K562 (cell line): Measurements from ENCODE around the gene PSMA2. TPM values are rescaled to one million over a fixed set of nuclear protein-coding genes. Genes with fewer than 3 reads are reported as not detected.
A peak's percentile ranks its signal among the peaks of the same experiment; 100 is the strongest.

Experiments
- CHD7 ChIP-seq: fragments of 200-600 bp; sonication (generic); IDR thresholded peaks from one replicate; pipeline ENCODE4 v1.6.1; 2012; ENCODE audit warnings: mild to moderate bottlenecking, low read depth, low read length, inconsistent platforms
- DNMT1 ChIP-seq: fragments of 450-650 bp; IDR thresholded peaks from 2 replicates; pipeline ENCODE4 v1.6.1; 2016; ENCODE audit warnings: antibody characterized with exemption, mild to moderate bottlenecking
- E2F3 ChIP-seq: fragments of 250-450 bp; sonication (Bioruptor Pico); IDR thresholded peaks from 2 replicates; pipeline ENCODE4 v1.4.0; 2020; ENCODE audit warnings: mild to moderate bottlenecking
- GATAD2A ChIP-seq: fragments of 450-650 bp; IDR thresholded peaks from 2 replicates; pipeline ENCODE4 v1.6.1; 2017
- HEY1 ChIP-seq: fragments of 250-450 bp; sonication (Bioruptor Pico); IDR thresholded peaks from 2 replicates; pipeline ENCODE4 v1.5.0; 2020; ENCODE audit warnings: mild to moderate bottlenecking, moderate library complexity, borderline replicate concordance
- KDM2B ChIP-seq: fragments of 250-450 bp; sonication (Bioruptor Pico); IDR thresholded peaks from 2 replicates; pipeline ENCODE4 v1.8.0; 2021; ENCODE audit warnings: mild to moderate bottlenecking, moderate library complexity
- L3MBTL2 ChIP-seq: fragments of 450-650 bp; IDR thresholded peaks from 2 replicates; pipeline ENCODE4 v1.6.1; 2016; ENCODE audit warnings: mild to moderate bottlenecking, moderate library complexity
- NR3C1 ChIP-seq: sonication (generic); formaldehyde crosslinking; IDR thresholded peaks from 2 replicates; pipeline ENCODE4 v1.8.1; 2022; ENCODE audit warnings: missing genetic modification reagents
- PBX2 ChIP-seq, 2 experiments: IDR thresholded peaks in 1 of 2; conservative IDR thresholded peaks in 1 of 2; 2 replicates each; pipeline ENCODE4 v1.6.1; 2016; ENCODE audit warnings: low read depth in 2 of 2, mild to moderate bottlenecking in 1 of 2, missing compliant biosample characterization in 1 of 2, missing genetic modification characterization in 1 of 2, moderate library complexity in 1 of 2
- POLR2B ChIP-seq: fragments of 450-650 bp; IDR thresholded peaks from 2 replicates; pipeline ENCODE4 v1.6.1; 2018; ENCODE audit warnings: low read depth; ENCODE audit not compliant: partially characterized antibody
- WHSC1 ChIP-seq: IDR thresholded peaks from one replicate; pipeline ENCODE4 v1.6.1; 2012; ENCODE audit warnings: low read length, control low read depth, inconsistent platforms
- ZNF121 ChIP-seq: sonication (generic); formaldehyde crosslinking; conservative IDR thresholded peaks from 2 replicates; pipeline ENCODE4 v1.8.0; 2022; ENCODE audit warnings: missing genetic modification reagents
- ZNF212 ChIP-seq: fragments of 450-650 bp; formaldehyde crosslinking; IDR thresholded peaks from 2 replicates; pipeline ENCODE4 v1.4.0; 2020; ENCODE audit warnings: mild to moderate bottlenecking
- ZNF232 ChIP-seq: sonication (generic); formaldehyde crosslinking; IDR thresholded peaks from 2 replicates; pipeline ENCODE4 v1.8.0; 2022; ENCODE audit warnings: mild to moderate bottlenecking, missing genetic modification reagents
- ZNF384 ChIP-seq: IDR thresholded peaks from 2 replicates; pipeline ENCODE4 v1.6.1; 2012; ENCODE audit warnings: low read depth, low read length, improper control_type of control experiment
- polyA plus RNA-seq, 8 experiments: library from polyadenylated mRNA; depleted of rRNA in 4 of 8; stranded (reverse) in 5 of 8; unstranded in 3 of 8; fragments of >200 nt; fragmentation: Nextera tagmentation in 2 of 8; fragmentation: Illumina TruSeq in 1 of 8; extraction: Ambion mirVana in 2 of 8; extraction: Trizol in 1 of 8; gene quantifications; 2 replicates each; pipeline versions ENCODE4 v1.2.1 to v1.2.3, GENCODE V29; 2011 to 2014; ENCODE audit warnings: inconsistent platforms in 1 of 8, missing spikeins in 1 of 8
- total RNA-seq, 7 experiments: library from RNA; depleted of rRNA in 6 of 7; stranded (reverse); fragments of >200 nt in 6 of 7; fragmentation: Illumina TruSeq in 2 of 7; extraction: Trizol in 2 of 7; gene quantifications; 2 replicates each; pipeline versions ENCODE4 v1.2.1 to v1.2.3, GENCODE V29; 2011 to 2021; ENCODE audit warnings: low replicate concordance in 1 of 7

PSMA2 gene
- total and polyA plus RNA-seq, 9 of the 15 experiments (the other 6 are each of a cell fraction or from before 2014, with no cell fraction given) = 91.7 to 1,070 (median 213) TPM

GRCh38 chr7:42945821-42946626, 14.1 kb upstream of the PSMA2 start (continued):
- TF ChIP-seq CHD7 (no peak), DNMT1 (no peak), GATAD2A (no peak), ZNF232 (CRISPR knock-in tag) (no peak), E2F3 (CRISPR knock-in tag) (no peak), ZNF384 (no peak), POLR2B (peak; percentile 62), KDM2B (no peak), NR3C1 (CRISPR knock-in tag) (no peak), HEY1 (CRISPR knock-in tag) (no peak), ZNF121 (CRISPR knock-in tag) (no peak), PBX2 (CRISPR knock-in tag; IDR thresholded peaks at IDR 0.05; ENCODE audit: low read depth) (no peak), PBX2 (tag; conservative IDR thresholded peaks at IDR 0.05; ENCODE audit: low read depth) (no peak), ZNF212 (CRISPR knock-in tag) (no peak), L3MBTL2 (peak; percentile 45; the same call in 1 of the 2 replicates), WHSC1 (no peak)
